Measurements from ENCODE around the gene EZR. TPM values are rescaled to one million over a fixed set of nuclear protein-coding genes. Genes with fewer than 3 reads are reported as not detected.

The EZR gene
- polyA plus RNA-seq (2013, experiment 1 of 2): 45.8 TPM
- polyA plus RNA-seq (2013, experiment 2 of 2): 44.2 TPM

GRCh38 chr6:158819213-158819976 lies at the start of gene EZR:
EZR (minus strand) TSS chr6:158819368; CDS start chr6:158818093, 1,275 bp downstream.
- H4K8ac ChIP-seq (ENCODE audit: low read length): peak within 1 kb of the TSS; percentile 87
- peak within 1 kb of the TSS in 1 of 2 experiments; percentile 83 for H3K14ac ChIP-seq (ENCODE audit: low read length in 2 of 2)
- H3K36me3 ChIP-seq (ENCODE audit: control insufficient read depth in 1 of 2, insufficient read depth in 2 of 2, low read depth in 1 of 2, low read length in 2 of 2): no peaks in the 10 kb centered on the region
- peak; percentile 54 for DNase-seq
- H2AFZ ChIP-seq (ENCODE audit: low read depth, low read length): peak within 1 kb of the TSS; percentile 81
- peaks cover 8% of the 10 kb centered on the region for H3K4me1 ChIP-seq (ENCODE audit: control insufficient read depth, insufficient read depth, low read depth, low read length)
- H2BK120ac ChIP-seq (ENCODE audit: low read depth, low read length): peak within 1 kb of the TSS; percentile 79
- H3K4ac ChIP-seq (ENCODE audit: low read depth in 1 of 2, low read length in 2 of 2): peak within 1 kb of the TSS; percentile 73 to 87
- H3K18ac ChIP-seq (ENCODE audit: low read depth in 1 of 2, low read length in 2 of 2): peak within 1 kb of the TSS; percentile 54 to 70
- peak within 1 kb of the TSS; percentile 87 for H2BK5ac ChIP-seq (ENCODE audit: low read depth, low read length, poor library complexity, severe bottlenecking)
- H4K91ac ChIP-seq (ENCODE audit: low read length): peak within 1 kb of the TSS; percentile 80
- H3K4me2 ChIP-seq (ENCODE audit: low read length, poor library complexity, severe bottlenecking): peak within 1 kb of the TSS; percentile 80
- H3K9me3 ChIP-seq (ENCODE audit: control insufficient read depth, low read length): no peaks in the 10 kb centered on the region
- H3K79me1 ChIP-seq (replicated peaks; ENCODE audit: low read length, poor library complexity, severe bottlenecking): peaks cover 2% of the 10 kb centered on the region
- H3K27me3 ChIP-seq (ENCODE audit: control insufficient read depth in 1 of 2, insufficient read depth in 1 of 2, low read length in 2 of 2): no peaks in the 10 kb centered on the region
- H2BK12ac ChIP-seq (ENCODE audit: low read length in 2 of 2): no peak within 1 kb of the TSS
- peak within 1 kb of the TSS; percentile 63 for H3K9ac ChIP-seq (ENCODE audit: low read length)
- H3K4me3 ChIP-seq (ENCODE audit: insufficient read depth in 1 of 2, low read depth in 1 of 2, low read length in 2 of 2): peak within 1 kb of the TSS; percentile 83 to 87
- H2AK5ac ChIP-seq (ENCODE audit: low read length, severe bottlenecking): no peak within 1 kb of the TSS
- peak within 1 kb of the TSS in 1 of 2 experiments; percentile 50 for H3K23ac ChIP-seq (ENCODE audit: low read length in 2 of 2)
- H3K27ac ChIP-seq (ENCODE audit: low read length, poor library complexity, severe bottlenecking): peak within 1 kb of the TSS; percentile 52
- H2BK15ac ChIP-seq (ENCODE audit: low read depth, poor library complexity, severe bottlenecking): peak within 1 kb of the TSS; percentile 93
- WGBS: 17% methylated on average over 62 of the region's 67 CpGs

GRCh38 chr6:158868122-158868480 lies 48.9 kb upstream of the EZR start:
- Histone ChIP-seq H3K4me3 (ENCODE audit: insufficient read depth in 1 of 2, low read depth in 1 of 2, low read length in 2 of 2) (no peak overlapping the region), H2BK120ac (ENCODE audit: low read depth, low read length) (no peak overlapping the region), H3K23ac (ENCODE audit: low read length in 2 of 2) (no peak overlapping the region), H2AFZ (ENCODE audit: low read depth, low read length) (no peak overlapping the region), H3K14ac (ENCODE audit: low read length in 2 of 2) (no peak overlapping the region), H3K4ac (ENCODE audit: low read depth in 1 of 2, low read length in 2 of 2) (no peak overlapping the region), H3K9ac (ENCODE audit: low read length) (no peak overlapping the region), H3K27me3 (ENCODE audit: control insufficient read depth in 1 of 2, insufficient read depth in 1 of 2, low read length in 2 of 2) (peaks cover 0 to 28% of the 10 kb centered on the region in 2 experiments), H2BK12ac (ENCODE audit: low read length in 2 of 2) (no peak overlapping the region), H2BK5ac (ENCODE audit: low read depth, low read length, poor library complexity, severe bottlenecking) (no peak overlapping the region), H2BK15ac (ENCODE audit: low read depth, poor library complexity, severe bottlenecking) (no peak overlapping the region), H3K9me3 (ENCODE audit: control insufficient read depth, low read length) (no peaks in the 10 kb centered on the region), H3K4me2 (ENCODE audit: low read length, poor library complexity, severe bottlenecking) (no peak overlapping the region), H3K4me1 (ENCODE audit: control insufficient read depth, insufficient read depth, low read depth, low read length) (peaks cover 14% of the 10 kb centered on the region), H4K91ac (ENCODE audit: low read length) (no peak overlapping the region), H4K8ac (ENCODE audit: low read length) (no peak overlapping the region), H3K27ac (ENCODE audit: low read length, poor library complexity, severe bottlenecking) (no peak overlapping the region), H3K18ac (ENCODE audit: low read depth in 1 of 2, low read length in 2 of 2) (no peak overlapping the region), H2AK5ac (ENCODE audit: low read length, severe bottlenecking) (no peak overlapping the region), H3K79me1 (replicated peaks; ENCODE audit: low read length, poor library complexity, severe bottlenecking) (no peaks in the 10 kb centered on the region), H3K36me3 (ENCODE audit: control insufficient read depth in 1 of 2, insufficient read depth in 2 of 2, low read depth in 1 of 2, low read length in 2 of 2) (no peaks in the 10 kb centered on the region)
- WGBS: 97% methylated on average over 6 of the region's 6 CpGs
- DNase-seq: no peak

- no peak for DNase-seq
- H3K27me3 ChIP-seq (ENCODE audit: control insufficient read depth in 1 of 2, insufficient read depth in 1 of 2, low read length in 2 of 2): peaks cover 0 to 28% of the 10 kb centered on the region in 2 experiments
- H4K8ac ChIP-seq (ENCODE audit: low read length): no peak overlapping the region
- WGBS: 91% methylated on average over 9 of the region's 10 CpGs
- no peak overlapping the region for H3K9ac ChIP-seq (ENCODE audit: low read length)
- no peaks in the 10 kb centered on the region for H3K36me3 ChIP-seq (ENCODE audit: control insufficient read depth in 1 of 2, insufficient read depth in 2 of 2, low read depth in 1 of 2, low read length in 2 of 2)
- H4K91ac ChIP-seq (ENCODE audit: low read length): no peak overlapping the region
- H3K4me3 ChIP-seq (ENCODE audit: insufficient read depth in 1 of 2, low read depth in 1 of 2, low read length in 2 of 2): no peak overlapping the region
- no peak overlapping the region for H2BK5ac ChIP-seq (ENCODE audit: low read depth, low read length, poor library complexity, severe bottlenecking)
- H3K4ac ChIP-seq (ENCODE audit: low read depth in 1 of 2, low read length in 2 of 2): no peak overlapping the region
- H3K9me3 ChIP-seq (ENCODE audit: control insufficient read depth, low read length): no peaks in the 10 kb centered on the region
- H2BK120ac ChIP-seq (ENCODE audit: low read depth, low read length): no peak overlapping the region
- no peak overlapping the region for H3K27ac ChIP-seq (ENCODE audit: low read length, poor library complexity, severe bottlenecking)
- no peak overlapping the region for H3K23ac ChIP-seq (ENCODE audit: low read length in 2 of 2)
- H3K14ac ChIP-seq (ENCODE audit: low read length in 2 of 2): no peak overlapping the region
- H2BK12ac ChIP-seq (ENCODE audit: low read length in 2 of 2): no peak overlapping the region
- peak overlapping the region; percentile 54 for H2AK5ac ChIP-seq (ENCODE audit: low read length, severe bottlenecking)
- no peak overlapping the region for H2AFZ ChIP-seq (ENCODE audit: low read depth, low read length)
- H2BK15ac ChIP-seq (ENCODE audit: low read depth, poor library complexity, severe bottlenecking): no peak overlapping the region
- H3K4me1 ChIP-seq (ENCODE audit: control insufficient read depth, insufficient read depth, low read depth, low read length): peaks cover 14% of the 10 kb centered on the region
- no peak overlapping the region for H3K4me2 ChIP-seq (ENCODE audit: low read length, poor library complexity, severe bottlenecking)
- H3K18ac ChIP-seq (ENCODE audit: low read depth in 1 of 2, low read length in 2 of 2): no peak overlapping the region
- no peaks in the 10 kb centered on the region for H3K79me1 ChIP-seq (replicated peaks; ENCODE audit: low read length, poor library complexity, severe bottlenecking)
These were observed 48.4 kb upstream of the EZR start for GRCh38 chr6:158867381-158868121.

- H3K27me3 ChIP-seq (ENCODE audit: control insufficient read depth in 1 of 2, insufficient read depth in 1 of 2, low read length in 2 of 2): peaks cover 0 to 32% of the 10 kb centered on the region in 2 experiments
- no peak overlapping the region for H4K8ac ChIP-seq (ENCODE audit: low read length)
- H2BK15ac ChIP-seq (ENCODE audit: low read depth, poor library complexity, severe bottlenecking): no peak overlapping the region
- H3K4me1 ChIP-seq (ENCODE audit: control insufficient read depth, insufficient read depth, low read depth, low read length): peaks cover 14% of the 10 kb centered on the region
- H3K23ac ChIP-seq (ENCODE audit: low read length in 2 of 2): no peak overlapping the region
- H3K4me2 ChIP-seq (ENCODE audit: low read length, poor library complexity, severe bottlenecking): no peak overlapping the region
- H3K4me3 ChIP-seq (ENCODE audit: insufficient read depth in 1 of 2, low read depth in 1 of 2, low read length in 2 of 2): no peak overlapping the region
- no peak overlapping the region for H3K27ac ChIP-seq (ENCODE audit: low read length, poor library complexity, severe bottlenecking)
- H3K18ac ChIP-seq (ENCODE audit: low read depth in 1 of 2, low read length in 2 of 2): no peak overlapping the region
- no peak overlapping the region for H2BK120ac ChIP-seq (ENCODE audit: low read depth, low read length)
- H3K36me3 ChIP-seq (ENCODE audit: control insufficient read depth in 1 of 2, insufficient read depth in 2 of 2, low read depth in 1 of 2, low read length in 2 of 2): no peaks in the 10 kb centered on the region
- no peak overlapping the region for H3K4ac ChIP-seq (ENCODE audit: low read depth in 1 of 2, low read length in 2 of 2)
- no peak overlapping the region for H3K9ac ChIP-seq (ENCODE audit: low read length)
- no peak overlapping the region for H2AFZ ChIP-seq (ENCODE audit: low read depth, low read length)
- H3K14ac ChIP-seq (ENCODE audit: low read length in 2 of 2): no peak overlapping the region
- no peaks in the 10 kb centered on the region for H3K9me3 ChIP-seq (ENCODE audit: control insufficient read depth, low read length)
- H2AK5ac ChIP-seq (ENCODE audit: low read length, severe bottlenecking): no peak overlapping the region
- H2BK12ac ChIP-seq (ENCODE audit: low read length in 2 of 2): no peak overlapping the region
- no peak for DNase-seq
- H3K79me1 ChIP-seq (replicated peaks; ENCODE audit: low read length, poor library complexity, severe bottlenecking): no peaks in the 10 kb centered on the region
- H2BK5ac ChIP-seq (ENCODE audit: low read depth, low read length, poor library complexity, severe bottlenecking): no peak overlapping the region
- no CpG with 5 or more reads among the region's 2 CpGs for WGBS
- no peak overlapping the region for H4K91ac ChIP-seq (ENCODE audit: low read length)
These were observed 46.6 kb upstream of the EZR start for GRCh38 chr6:158865769-158866168.

Data from mesenchymal stem cell (in vitro differentiated cells and primary cell).